Lower lobe of right lung (tissue), 2 donors: ENCODE data around the gene CLEC5A. TPM values are rescaled to one million over a fixed set of nuclear protein-coding genes. Genes with fewer than 3 reads are reported as not detected.

Experiments
- ATAC-seq, 2 donors: fragments of 200-7000 bp; cut with Tn5 transposase; one replicate each; pipeline ENCODE4 v1.9.1; 2020 to 2022; ENCODE audit warnings: mild to moderate bottlenecking in 2 of 2, moderate library complexity in 2 of 2
- DNase-seq: peaks from one replicate; pipeline ENCODE4 v3.0.0-alpha.2; 2020
- H3K27ac ChIP-seq: fragments of 200-600 bp; one replicate; pipeline ENCODE4 v1.8.0; 2022
- H3K27me3 ChIP-seq: fragments of 200-600 bp; one replicate; pipeline ENCODE4 v1.8.0; 2022; ENCODE audit warnings: low read depth
- H3K36me3 ChIP-seq: fragments of 200-600 bp; one replicate; pipeline ENCODE4 v1.8.0; 2022; ENCODE audit warnings: mild to moderate bottlenecking
- H3K4me1 ChIP-seq: fragments of 200-600 bp; one replicate; pipeline ENCODE4 v1.8.0; 2022
- H3K4me3 ChIP-seq: fragments of 200-600 bp; one replicate; pipeline ENCODE4 v1.8.0; 2022; ENCODE audit warnings: mild to moderate bottlenecking
- H3K9me3 ChIP-seq: fragments of 200-600 bp; one replicate; pipeline ENCODE4 v1.8.0; 2022
- CTCF ChIP-seq: fragments of 200-600 bp; IDR thresholded peaks from one replicate; pipeline ENCODE4 v1.8.0; 2022; ENCODE audit warnings: antibody characterized with exemption, mild to moderate bottlenecking
- intact Hi-C: fragments of 100-400 bp; cut with DNase I; formaldehyde crosslinking; loops from one replicate; pipeline ENCODE4 v1.11.0; 2022
- total RNA-seq: library from RNA; stranded (reverse); fragmentation: NEBNext Ultra II Directional; extraction: Animal tissue kit (Norgen Biotek cat#: 25700); gene quantifications from one replicate; pipeline ENCODE4 v1.2.1, GENCODE V29; 2021
- donor health status: DM: no; HTN: yes; CAD: no; lungs with severe emphysema.

CLEC5A gene
- total RNA-seq, 1 donor from 2014 or later, result 7.5 TPM

- Histone ChIP-seq H3K27ac (no peak overlapping the region), H3K4me1 (no peaks in the 10 kb centered on the region), H3K9me3 (no peaks in the 10 kb centered on the region), H3K4me3 (no peak overlapping the region), H3K36me3 (no peaks in the 10 kb centered on the region), H3K27me3 (no peaks in the 10 kb centered on the region)
- ATAC-seq, result no peak
- TF ChIP-seq CTCF, result no peak
- intact Hi-C loops, result no loop called here
- DNase-seq, result no peak
These were observed 65.8 kb downstream of the CLEC5A start for GRCh38 chr7:141880960-141881359.

GRCh38 chr7:141877365-141877764 lies 69.4 kb downstream of the CLEC5A start:
- no peak for TF ChIP-seq CTCF
- DNase-seq, result no peak
- H3K9me3 ChIP-seq, result no peaks in the 10 kb centered on the region
- no peaks in the 10 kb centered on the region for H3K36me3 ChIP-seq
- ATAC-seq, result no peak
- intact Hi-C loops, result no loop called here
- no peaks in the 10 kb centered on the region for H3K4me1 ChIP-seq
- H3K27me3 ChIP-seq, result no peaks in the 10 kb centered on the region
- H3K27ac ChIP-seq, result no peak overlapping the region
- H3K4me3 ChIP-seq, result no peak overlapping the region

Other genes starting within 250 kb of the CLEC5A start
- 34.1 TPM for gene DENND11, start 244.8 kb downstream of the CLEC5A start, total RNA-seq
- not detected for gene WEE2, start 238.6 kb downstream of the CLEC5A start, total RNA-seq
- 65.2 TPM for gene SSBP1, start 208.6 kb downstream of the CLEC5A start, total RNA-seq
- gene TAS2R3, start 182.9 kb downstream of the CLEC5A start, total RNA-seq, result 1.4 TPM
- 2.0 TPM for gene TAS2R4, start 170.3 kb downstream of the CLEC5A start, total RNA-seq
- 2.2 TPM for gene TAS2R5, start 156.8 kb downstream of the CLEC5A start, total RNA-seq
- gene PRSS37, start 105.5 kb downstream of the CLEC5A start, total RNA-seq, result not detected
- gene OR9A4, start 30.6 kb downstream of the CLEC5A start, total RNA-seq, result not detected
- not detected for gene TAS2R38, start 26.8 kb upstream of the CLEC5A start, total RNA-seq
- 15.7 TPM for gene MGAM, start 48.9 kb upstream of the CLEC5A start, total RNA-seq
- gene MGAM2, start 164.7 kb upstream of the CLEC5A start, total RNA-seq, result 1.4 TPM